Esophagus muscularis mucosa (tissue), 4 donors: ENCODE results near the gene PSMB2. TPM values are rescaled to one million over a fixed set of nuclear protein-coding genes. Genes with fewer than 3 reads are reported as not detected.

Experiments used
- DNase-seq: peaks from one replicate; pipeline ENCODE4 v3.0.0-alpha.2; 2017; ENCODE audit errors: extremely low spot score
- H3K27ac ChIP-seq, 4 donors: fragments of 200-600 bp; sonication (generic); replicated peaks in 1 of 4; 1 replicate in 3 of 4; 2 replicates in 1 of 4; pipeline ENCODE4 v1.5.1; 2016 to 2019; ENCODE audit warnings: mild to moderate bottlenecking in 1 of 4
- H3K27me3 ChIP-seq, 4 donors: fragments of 200-600 bp; sonication (generic); one replicate each; pipeline versions ENCODE4 v1.5.1 to v1.6.0; 2016 to 2019
- H3K36me3 ChIP-seq, 4 donors: fragments of 200-600 bp; sonication (generic); one replicate each; pipeline ENCODE4 v1.5.1; 2016 to 2019
- H3K4me1 ChIP-seq, 4 donors: fragments of 200-600 bp; sonication (generic); one replicate each; pipeline ENCODE4 v1.5.1; 2016 to 2019
- H3K4me3 ChIP-seq, 4 donors: fragments of 200-600 bp; sonication (generic); 1 replicate in 2 of 4; 2 replicates in 2 of 4; pipeline ENCODE4 v1.5.1; 2016 to 2019; ENCODE audit warnings: mild to moderate bottlenecking in 4 of 4, moderate library complexity in 1 of 4
- H3K9me3 ChIP-seq, 4 donors: fragments of 200-600 bp; sonication (generic); 1 replicate in 3 of 4; 2 replicates in 1 of 4; pipeline ENCODE4 v1.5.1; 2016 to 2019
- EP300 ChIP-seq: sonication (generic); formaldehyde crosslinking; IDR thresholded peaks from one replicate; pipeline ENCODE4 v1.6.1; 2017; ENCODE audit warnings: antibody characterized with exemption
- POLR2A ChIP-seq: fragments of 450-650 bp; IDR thresholded peaks from one replicate; pipeline ENCODE4 v1.6.1; 2017; ENCODE audit warnings: antibody characterized with exemption, moderate library complexity, mild to moderate bottlenecking, low read depth
- POLR2AphosphoS5 ChIP-seq, 2 donors: sonication (generic); formaldehyde crosslinking; IDR thresholded peaks; one replicate each; pipeline ENCODE4 v1.6.1; 2017; ENCODE audit warnings: antibody characterized with exemption in 2 of 2
- WGBS: methylation state at CpG from one replicate; pipeline ENCODE4 v1.1.5; 2018; 5-methylcytosine and 5-hydroxymethylcytosine counted together
- intact Hi-C: fragments of 100-400 bp; cut with DNase I; formaldehyde crosslinking; loops from one replicate; pipeline ENCODE4 v1.15.1; 2023
- total RNA-seq, 4 donors: library from RNA; depleted of rRNA; stranded (reverse); fragments of >200 nt; gene quantifications; one replicate each; pipeline versions ENCODE4 v1.1.0 to v1.2.1, GENCODE V29; 2016
- TF ChIP-seq, protein P1 (sequence below), 3 experiments: fragments of 200-600 bp in 2 of 3; fragments of 450-650 bp in 1 of 3; sonication (generic) in 2 of 3; IDR thresholded peaks; one replicate each; pipeline ENCODE4 v1.5.1; 2017 to 2019; ENCODE audit warnings: antibody characterized with exemption in 3 of 3, mild to moderate bottlenecking in 2 of 3, moderate library complexity in 1 of 3

The PSMB2 gene
- total RNA-seq, 4 donors from 2014 or later, result 30.3 to 40.5 (median 32.4) TPM

DNA sequence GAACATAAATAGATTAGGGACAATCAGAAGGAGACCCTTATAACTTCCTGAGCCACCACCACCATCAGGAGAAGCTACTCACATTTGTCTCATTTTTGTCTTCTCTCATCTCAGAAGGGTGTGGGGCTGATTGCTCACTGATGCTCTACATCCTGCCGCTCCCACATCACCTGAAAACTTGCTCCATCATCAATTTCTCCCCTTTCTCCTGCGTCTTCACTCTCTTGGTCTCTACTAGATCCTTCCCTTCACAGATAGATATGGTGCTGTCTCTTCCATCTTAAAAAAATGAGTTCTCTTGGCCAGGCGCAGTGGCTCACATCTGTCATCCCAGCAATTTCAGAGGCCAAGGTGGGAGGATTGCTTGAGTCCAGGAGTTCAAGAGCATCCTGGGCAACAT is 38.9 kb upstream of the PSMB2 start:
- DNase-seq, result no peak
- peaks cover 0 to 11% (median 0%) of the 10 kb centered on the region in 4 donors for H3K27me3 ChIP-seq
- no peaks in the 10 kb centered on the region for H3K9me3 ChIP-seq
- no peaks in the 10 kb centered on the region for H3K36me3 ChIP-seq
- no peaks in the 10 kb centered on the region for H3K4me1 ChIP-seq
- TF ChIP-seq EP300 (no peak), POLR2A (no peak), POLR2AphosphoS5 (IDR thresholded peaks at IDR 0.05) (no peak)
- TF ChIP-seq, protein P1, sequence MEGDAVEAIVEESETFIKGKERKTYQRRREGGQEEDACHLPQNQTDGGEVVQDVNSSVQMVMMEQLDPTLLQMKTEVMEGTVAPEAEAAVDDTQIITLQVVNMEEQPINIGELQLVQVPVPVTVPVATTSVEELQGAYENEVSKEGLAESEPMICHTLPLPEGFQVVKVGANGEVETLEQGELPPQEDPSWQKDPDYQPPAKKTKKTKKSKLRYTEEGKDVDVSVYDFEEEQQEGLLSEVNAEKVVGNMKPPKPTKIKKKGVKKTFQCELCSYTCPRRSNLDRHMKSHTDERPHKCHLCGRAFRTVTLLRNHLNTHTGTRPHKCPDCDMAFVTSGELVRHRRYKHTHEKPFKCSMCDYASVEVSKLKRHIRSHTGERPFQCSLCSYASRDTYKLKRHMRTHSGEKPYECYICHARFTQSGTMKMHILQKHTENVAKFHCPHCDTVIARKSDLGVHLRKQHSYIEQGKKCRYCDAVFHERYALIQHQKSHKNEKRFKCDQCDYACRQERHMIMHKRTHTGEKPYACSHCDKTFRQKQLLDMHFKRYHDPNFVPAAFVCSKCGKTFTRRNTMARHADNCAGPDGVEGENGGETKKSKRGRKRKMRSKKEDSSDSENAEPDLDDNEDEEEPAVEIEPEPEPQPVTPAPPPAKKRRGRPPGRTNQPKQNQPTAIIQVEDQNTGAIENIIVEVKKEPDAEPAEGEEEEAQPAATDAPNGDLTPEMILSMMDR (IDR thresholded peaks at IDR 0.05), result no peak
- WGBS, result 94% methylated on average over 3 of the region's 3 CpGs
- no peak overlapping the region for H3K4me3 ChIP-seq
- H3K27ac ChIP-seq, result no peak overlapping the region
- intact Hi-C loops, result no loop called here

DNA sequence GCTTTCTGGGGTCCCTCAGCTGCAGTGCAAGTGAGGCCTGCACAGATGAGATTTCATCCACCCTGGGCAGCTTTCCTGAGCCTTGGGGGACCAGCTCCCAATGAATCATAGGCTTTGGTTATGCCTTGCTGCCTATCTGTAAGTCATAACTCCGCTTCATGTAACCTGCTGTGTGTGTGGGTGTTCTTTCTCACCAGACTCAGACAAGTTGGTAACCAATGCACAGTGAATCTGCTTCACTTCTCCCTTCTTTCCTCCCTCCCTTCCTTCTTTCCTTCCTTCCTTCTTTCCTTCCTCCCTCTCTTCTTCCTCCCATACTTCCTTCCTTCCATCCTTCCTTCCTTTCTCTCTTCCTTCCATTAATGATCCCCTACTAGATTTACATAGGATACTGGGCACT is 34.4 kb upstream of the PSMB2 start:
- H3K9me3 ChIP-seq, result no peaks in the 10 kb centered on the region
- TF ChIP-seq EP300, result no peak
- no peak for TF ChIP-seq POLR2A
- TF ChIP-seq, protein P1 (IDR thresholded peaks at IDR 0.05), result no peak
- TF ChIP-seq POLR2AphosphoS5 (IDR thresholded peaks at IDR 0.05), result no peak

DNA sequence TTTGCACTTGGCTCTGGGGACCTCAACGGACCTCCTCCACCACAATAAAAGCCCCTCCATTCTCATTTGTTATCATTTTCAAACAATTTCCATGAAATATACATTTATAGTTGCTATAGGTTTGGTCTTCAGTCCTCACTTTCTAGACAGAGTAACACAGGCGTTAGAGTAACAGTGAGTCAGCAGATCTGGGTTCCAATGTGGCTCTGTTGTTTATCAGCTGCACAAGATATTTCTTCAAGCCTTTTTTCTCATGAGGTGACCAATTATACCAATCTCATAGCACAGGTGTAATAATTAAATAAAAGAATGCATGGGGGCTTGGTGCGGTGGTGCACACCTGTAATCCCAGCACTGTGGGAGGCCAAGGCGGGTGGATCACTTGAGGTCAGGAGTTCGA is 32.8 kb upstream of the PSMB2 start:
- WGBS, result 81% methylated on average over 5 of the region's 5 CpGs
- intact Hi-C loops, result no loop called here
- H3K4me3 ChIP-seq, result no peak overlapping the region

More for the DNA sequence above, 34.4 kb upstream of the PSMB2 start:
- H3K27ac ChIP-seq, result no peak overlapping the region
- intact Hi-C loops, result no loop called here
- WGBS, result 96% methylated on average over 1 of the region's 1 CpG
- H3K36me3 ChIP-seq, result no peaks in the 10 kb centered on the region
- DNase-seq, result no peak
- H3K4me1 ChIP-seq, result no peaks in the 10 kb centered on the region
- H3K4me3 ChIP-seq, result no peak overlapping the region
- H3K27me3 ChIP-seq, result peaks cover 0 to 33% (median 1%) of the 10 kb centered on the region in 4 donors

DNA sequence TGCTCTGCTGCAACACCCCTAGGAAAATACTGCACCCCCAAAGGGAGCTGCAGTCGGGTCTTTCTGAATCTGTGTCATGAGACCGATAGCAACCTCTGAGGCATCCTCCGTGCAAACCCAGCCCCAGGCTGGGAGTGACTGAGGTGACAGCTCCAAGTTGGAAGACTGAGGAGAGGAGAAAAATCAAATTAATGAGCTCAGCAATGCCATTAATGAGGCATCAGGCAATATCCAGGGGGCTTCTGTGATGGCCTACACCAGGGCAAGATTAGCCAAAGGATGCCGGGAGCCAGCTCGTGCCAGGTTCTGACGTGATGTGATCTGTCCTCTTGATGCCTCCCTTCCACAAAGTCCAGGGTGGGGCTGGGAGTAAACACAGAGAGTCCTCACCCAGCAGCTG is 30.8 kb upstream of the PSMB2 start:
- no peaks in the 10 kb centered on the region for H3K9me3 ChIP-seq
- intact Hi-C loops, result no loop called here
- H3K27ac ChIP-seq, result no peak overlapping the region
- H3K27me3 ChIP-seq, result peaks cover 0 to 36% (median 1%) of the 10 kb centered on the region in 4 donors
- 79% methylated on average over 5 of the region's 6 CpGs for WGBS
- TF ChIP-seq POLR2AphosphoS5 (IDR thresholded peaks at IDR 0.05) (no peak), EP300 (no peak), POLR2A (no peak)
- TF ChIP-seq, protein P1 (IDR thresholded peaks at IDR 0.05), result no peak
- no peaks in the 10 kb centered on the region for H3K4me1 ChIP-seq
- no peaks in the 10 kb centered on the region for H3K36me3 ChIP-seq
- DNase-seq, result no peak
- H3K4me3 ChIP-seq, result no peak overlapping the region

More for the DNA sequence above, 32.8 kb upstream of the PSMB2 start:
- no peaks in the 10 kb centered on the region for H3K36me3 ChIP-seq
- peaks cover 0 to 30% (median 1%) of the 10 kb centered on the region in 4 donors for H3K27me3 ChIP-seq
- H3K9me3 ChIP-seq, result no peaks in the 10 kb centered on the region
- no peaks in the 10 kb centered on the region for H3K4me1 ChIP-seq
- TF ChIP-seq, protein P1 (IDR thresholded peaks at IDR 0.05), result no peak
- TF ChIP-seq EP300 (no peak), POLR2A (no peak), POLR2AphosphoS5 (IDR thresholded peaks at IDR 0.05) (no peak)
- no peak for DNase-seq
- H3K27ac ChIP-seq, result no peak overlapping the region

DNA sequence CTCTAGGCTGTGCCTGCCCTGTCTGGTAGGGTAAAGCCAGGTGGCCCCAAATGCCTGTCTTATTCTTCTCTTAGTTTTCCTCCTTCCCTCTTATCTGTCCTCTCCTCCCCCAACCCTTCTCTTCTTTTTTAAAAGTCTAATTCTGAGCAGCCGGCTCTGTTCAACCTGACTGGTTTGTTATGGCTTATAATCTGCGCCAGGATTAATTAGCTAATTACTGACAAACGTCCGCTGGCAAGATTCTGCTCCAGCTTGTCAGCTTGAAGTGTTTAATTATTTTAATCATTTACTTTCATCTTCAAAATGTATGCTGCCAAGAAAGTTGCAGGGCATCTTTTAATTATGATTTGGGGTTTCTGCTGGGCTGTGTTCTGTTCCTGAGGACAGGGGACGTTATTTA is 27.2 kb upstream of the PSMB2 start:
- no peak overlapping the region for H3K4me3 ChIP-seq
- no peaks in the 10 kb centered on the region for H3K9me3 ChIP-seq
- intact Hi-C loops, result no loop called here
- WGBS, result 68% methylated on average over 5 of the region's 5 CpGs
- no peaks in the 10 kb centered on the region for H3K4me1 ChIP-seq
- no peak for TF ChIP-seq EP300
- H3K27ac ChIP-seq, result no peak overlapping the region
- no peaks in the 10 kb centered on the region for H3K36me3 ChIP-seq
- H3K27me3 ChIP-seq, result peaks cover 0 to 58% (median 1%) of the 10 kb centered on the region in 4 donors
- DNase-seq, result no peak
